Parathyroid adenoma (tissue), 2 donors: ENCODE measurements around the gene GJA9.

Source experiments
- H2AFZ ChIP-seq: fragments of 300-600 bp; sonication (generic); one replicate; pipeline ENCODE4 v1.7.0; 2017; ENCODE audit warnings: antibody characterized with exemption, mild to moderate bottlenecking
- H3K27ac ChIP-seq: fragments of 300-600 bp; sonication (generic); one replicate; pipeline ENCODE4 v1.7.0; 2017
- H3K27me3 ChIP-seq: fragments of 300-600 bp; sonication (generic); one replicate; pipeline ENCODE4 v1.7.0; 2017; ENCODE audit warnings: low read length; ENCODE audit not compliant: control insufficient read depth, insufficient read depth
- H3K36me3 ChIP-seq: fragments of 300-600 bp; sonication (generic); one replicate; pipeline ENCODE4 v1.7.0; 2017; ENCODE audit warnings: low read length; ENCODE audit not compliant: control insufficient read depth, insufficient read depth
- H3K4me1 ChIP-seq: fragments of 300-600 bp; sonication (generic); one replicate; pipeline ENCODE4 v1.7.0; 2017; ENCODE audit warnings: control low read depth
- H3K4me2 ChIP-seq: fragments of 300-600 bp; sonication (generic); one replicate; pipeline ENCODE4 v1.7.0; 2017; ENCODE audit warnings: low read length
- H3K4me3 ChIP-seq: fragments of 300-600 bp; sonication (generic); one replicate; pipeline ENCODE4 v1.7.0; 2017; ENCODE audit warnings: low read depth, low read length
- H3K79me2 ChIP-seq: fragments of 300-600 bp; sonication (generic); one replicate; pipeline ENCODE4 v1.7.0; 2017; ENCODE audit warnings: control low read depth
- H3K9ac ChIP-seq: fragments of 300-600 bp; sonication (generic); one replicate; pipeline ENCODE4 v1.7.0; 2017; ENCODE audit warnings: mild to moderate bottlenecking
- H3K9me3 ChIP-seq: fragments of 300-600 bp; sonication (generic); one replicate; pipeline ENCODE4 v1.7.0; 2017; ENCODE audit warnings: low read length; ENCODE audit not compliant: control insufficient read depth
- CTCF ChIP-seq: fragments of 300-600 bp; sonication (generic); IDR thresholded peaks from one replicate; pipeline ENCODE4 v1.7.0; 2017; ENCODE audit warnings: antibody characterized with exemption, mild to moderate bottlenecking
- donor health status: primary hyperparathyroidism.

GJA9 gene

GRCh38 chr1:38831731-38832369 is 49.5 kb downstream of the GJA9 start:
- H3K4me1 ChIP-seq = no peaks in the 10 kb centered on the region
- no peaks in the 10 kb centered on the region for H3K36me3 ChIP-seq
- no peaks in the 10 kb centered on the region for H3K79me2 ChIP-seq
- H3K4me2 ChIP-seq = no peak overlapping the region
- no peak overlapping the region for H3K4me3 ChIP-seq
- no peak overlapping the region for H3K9ac ChIP-seq
- H2AFZ ChIP-seq = no peak overlapping the region
- TF ChIP-seq CTCF = no peak
- H3K9me3 ChIP-seq = no peaks in the 10 kb centered on the region
- no peaks in the 10 kb centered on the region for H3K27me3 ChIP-seq
- H3K27ac ChIP-seq = no peak overlapping the region

DNA sequence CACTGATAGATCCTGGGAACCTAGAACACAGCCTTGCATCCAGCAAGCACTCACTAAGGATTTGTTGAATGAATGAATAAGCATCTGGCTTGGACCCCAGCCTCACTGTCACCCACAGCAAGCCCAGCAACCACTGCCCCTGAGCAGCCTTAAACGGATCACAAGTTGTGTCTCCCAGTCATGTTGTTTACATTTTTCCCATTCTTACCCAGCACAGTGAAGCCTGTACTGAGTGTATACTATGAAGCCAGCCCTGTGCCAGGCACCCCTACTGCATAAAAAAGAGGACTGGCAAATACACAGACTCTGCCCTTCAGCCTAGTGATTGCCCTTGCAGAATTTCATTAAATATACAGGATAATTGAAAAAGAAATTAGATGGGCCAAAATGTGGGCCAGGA is 52.0 kb downstream of the GJA9 start:
- no peaks in the 10 kb centered on the region for H3K9me3 ChIP-seq
- no peak for TF ChIP-seq CTCF

GRCh38 chr1:38827318-38827717 is 54.1 kb downstream of the GJA9 start:
- Histone ChIP-seq H3K9me3 (no peaks in the 10 kb centered on the region), H3K27ac (no peak overlapping the region)

More for the DNA sequence above, 52.0 kb downstream of the GJA9 start:
- H3K36me3 ChIP-seq = no peaks in the 10 kb centered on the region
- no peaks in the 10 kb centered on the region for H3K27me3 ChIP-seq
- H3K27ac ChIP-seq = no peak overlapping the region
- H3K79me2 ChIP-seq = no peaks in the 10 kb centered on the region
- no peaks in the 10 kb centered on the region for H3K4me1 ChIP-seq
- no peak overlapping the region for H2AFZ ChIP-seq
- H3K4me2 ChIP-seq = no peak overlapping the region
- no peak overlapping the region for H3K4me3 ChIP-seq
- H3K9ac ChIP-seq = no peak overlapping the region

GRCh38 chr1:38826886-38827285 is 54.5 kb downstream of the GJA9 start:
- no peak overlapping the region for H3K4me2 ChIP-seq
- H2AFZ ChIP-seq = no peak overlapping the region
- H3K9ac ChIP-seq = no peak overlapping the region
- H3K4me3 ChIP-seq = no peak overlapping the region
- no peaks in the 10 kb centered on the region for H3K36me3 ChIP-seq
- no peak overlapping the region for H3K27ac ChIP-seq
- no peaks in the 10 kb centered on the region for H3K27me3 ChIP-seq
- no peaks in the 10 kb centered on the region for H3K9me3 ChIP-seq
- no peak for TF ChIP-seq CTCF
- H3K4me1 ChIP-seq = no peaks in the 10 kb centered on the region
- no peaks in the 10 kb centered on the region for H3K79me2 ChIP-seq

More at GRCh38 chr1:38827318-38827717, 54.1 kb downstream of the GJA9 start:
- Histone ChIP-seq H3K4me2 (no peak overlapping the region), H3K27me3 (no peaks in the 10 kb centered on the region), H3K4me1 (no peaks in the 10 kb centered on the region), H3K79me2 (no peaks in the 10 kb centered on the region), H3K36me3 (no peaks in the 10 kb centered on the region), H2AFZ (no peak overlapping the region), H3K9ac (no peak overlapping the region), H3K4me3 (no peak overlapping the region)
- no peak for TF ChIP-seq CTCF

DNA sequence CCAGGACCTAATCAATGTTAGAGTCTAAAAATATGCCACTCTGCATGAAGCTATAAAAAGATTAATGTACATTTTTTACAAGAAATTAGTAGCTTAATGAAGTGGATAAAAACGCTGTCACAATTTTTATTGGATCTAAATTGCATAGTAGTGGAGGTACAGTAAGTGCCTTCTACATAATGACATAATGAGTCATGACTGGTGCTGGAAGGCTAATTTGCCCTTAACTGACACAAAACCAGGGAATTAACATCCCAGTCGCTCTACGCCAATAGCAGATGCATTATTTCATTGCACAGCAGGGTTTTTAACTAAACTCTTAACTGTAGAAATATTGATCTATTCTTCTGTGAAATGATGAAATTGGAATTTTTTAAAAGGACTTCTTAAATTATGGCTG is 55.1 kb downstream of the GJA9 start:
- Histone ChIP-seq H3K79me2 (no peaks in the 10 kb centered on the region), H3K4me2 (no peak overlapping the region), H3K9me3 (no peaks in the 10 kb centered on the region), H3K4me3 (no peak overlapping the region), H3K27me3 (no peaks in the 10 kb centered on the region), H3K27ac (no peak overlapping the region), H2AFZ (no peak overlapping the region), H3K4me1 (no peaks in the 10 kb centered on the region), H3K9ac (no peak overlapping the region), H3K36me3 (no peaks in the 10 kb centered on the region)
- no peak for TF ChIP-seq CTCF
